NCI-H2227 (cell line): ENCODE results near the gene SETBP1.
A peak's percentile ranks its signal among the peaks of the same experiment; 100 is the strongest.

Experiments
- DNase-seq: peaks from one replicate; lab custom pipeline; 2025; ENCODE audit not compliant: unreplicated experiment; lab: John Stamatoyannopoulos, UW

The SETBP1 gene

DNA sequence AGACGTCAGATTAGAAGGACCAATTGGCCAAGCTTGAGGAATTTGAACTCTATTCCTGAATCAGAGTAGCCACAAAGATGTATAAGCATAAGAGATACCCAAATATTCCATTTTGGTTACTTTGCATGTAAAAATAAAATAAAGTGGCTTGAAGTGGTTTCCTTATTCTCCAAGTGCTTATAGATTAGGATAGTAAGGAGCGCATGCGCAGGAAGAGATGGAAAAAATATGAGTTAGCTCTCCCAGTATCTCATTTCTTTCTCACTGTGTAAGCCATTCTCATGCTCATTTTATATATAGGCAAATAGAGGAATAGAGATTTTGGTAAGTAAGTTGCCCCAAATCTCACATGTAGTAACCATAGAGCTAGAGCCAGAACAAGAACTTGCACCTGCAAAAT lies 241.3 kb downstream of the SETBP1 start:
- no peak for DNase-seq

DNA sequence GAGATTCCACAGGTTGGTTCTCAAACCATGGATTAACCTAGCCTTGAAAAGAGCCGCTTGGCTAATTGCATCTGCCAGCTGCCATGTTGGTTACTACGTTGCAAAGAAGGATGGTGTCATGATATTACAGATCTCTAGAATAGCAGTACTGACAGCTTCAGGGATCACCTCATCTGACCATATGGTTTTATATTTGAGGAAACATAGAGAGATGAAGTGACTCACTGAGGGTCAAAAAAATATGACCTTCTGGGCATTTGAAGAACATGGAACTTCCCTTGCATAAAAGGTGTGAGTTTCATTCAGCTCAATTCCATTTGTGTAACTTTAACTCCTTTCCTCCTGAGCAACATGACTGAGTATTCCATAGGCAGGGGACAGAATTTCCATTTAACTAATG lies 242.3 kb downstream of the SETBP1 start:
- no peak for DNase-seq

DNA sequence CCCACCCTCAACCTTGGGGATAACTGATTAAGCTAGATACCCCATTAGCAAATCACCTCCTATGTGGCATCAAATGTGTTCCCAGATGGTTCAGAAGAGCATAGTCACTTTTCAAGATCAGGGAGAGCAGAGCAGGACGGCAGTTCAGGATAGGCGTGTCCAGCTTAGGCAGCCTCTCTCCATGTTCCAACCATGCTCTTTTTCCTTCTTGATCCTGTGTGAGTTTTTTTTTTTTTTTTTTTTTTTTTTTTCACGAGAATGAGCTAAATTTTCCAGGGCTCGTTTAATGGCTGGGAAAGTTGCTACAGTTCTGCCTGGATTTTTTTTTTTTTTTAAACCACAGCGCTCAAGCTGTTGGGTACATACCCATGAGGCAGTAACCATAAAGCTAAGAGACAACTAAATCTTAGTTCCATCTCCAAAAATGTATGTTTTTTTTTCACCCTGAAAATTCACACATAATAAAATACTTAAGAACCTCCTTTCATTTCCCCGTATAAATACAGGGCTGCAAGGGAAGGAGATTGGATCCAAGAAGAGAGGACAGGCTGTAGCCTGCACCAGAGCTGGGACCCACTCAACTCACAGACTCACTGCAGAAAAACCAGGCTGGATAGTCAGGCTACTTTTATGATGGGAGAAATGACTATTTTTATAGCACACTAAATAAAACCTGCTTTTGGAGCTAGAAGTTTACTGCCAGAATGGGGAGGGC lies 244.3 kb downstream of the SETBP1 start:
- DNase-seq: no peak

DNA sequence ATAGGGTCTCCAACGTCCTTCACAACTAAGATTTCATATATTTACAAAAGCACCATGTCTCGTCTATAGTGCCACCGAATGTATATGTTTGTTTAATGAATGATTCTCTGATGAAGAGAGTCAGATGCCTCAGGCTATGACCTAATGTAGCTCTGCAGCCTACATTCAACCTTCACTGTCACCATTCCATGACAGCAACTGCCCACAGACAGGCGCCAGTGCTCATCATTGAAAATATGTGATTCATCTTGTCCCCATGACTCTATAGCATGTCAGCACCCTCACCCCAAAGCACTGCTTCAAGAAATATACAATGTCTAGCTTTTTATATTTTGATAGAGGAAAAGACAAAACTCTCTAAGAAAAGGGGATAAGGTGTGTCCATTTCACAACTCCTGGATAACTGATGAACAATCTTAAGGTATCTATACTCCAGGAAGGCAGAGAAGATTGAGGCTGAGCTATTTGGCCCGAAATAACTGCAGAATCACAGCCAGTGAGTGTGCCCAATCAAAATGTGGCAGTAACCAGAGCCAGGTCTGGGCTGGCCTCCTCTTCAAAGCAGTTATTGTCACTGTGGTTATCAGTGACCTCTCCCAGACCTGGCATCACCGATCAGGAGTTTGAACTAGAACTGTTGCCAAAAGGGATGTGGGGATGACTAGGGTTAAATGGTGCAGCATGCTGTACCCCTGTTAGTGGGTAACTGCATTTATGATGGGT lies 246.6 kb downstream of the SETBP1 start:
- no peak for DNase-seq

DNA sequence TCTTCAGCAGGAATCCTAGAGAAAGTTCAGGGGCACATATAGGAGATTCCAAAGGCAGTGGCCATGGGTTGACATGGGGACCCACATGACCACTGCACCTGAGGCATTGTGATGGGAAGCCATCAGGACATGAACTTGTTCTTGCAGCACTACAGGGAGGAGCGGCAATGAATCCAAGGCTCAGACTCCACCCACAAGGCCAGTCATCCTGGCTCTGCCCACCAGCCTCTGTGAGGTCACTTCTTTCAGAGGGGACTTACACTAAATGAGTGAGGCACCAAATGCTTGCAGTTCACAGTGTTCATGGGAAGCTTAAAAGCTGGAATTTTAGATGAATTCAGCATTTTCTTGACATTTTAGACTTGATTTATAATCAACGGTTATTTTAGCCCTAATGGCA lies 254.2 kb downstream of the SETBP1 start:
- DNase-seq: no peak

DNA sequence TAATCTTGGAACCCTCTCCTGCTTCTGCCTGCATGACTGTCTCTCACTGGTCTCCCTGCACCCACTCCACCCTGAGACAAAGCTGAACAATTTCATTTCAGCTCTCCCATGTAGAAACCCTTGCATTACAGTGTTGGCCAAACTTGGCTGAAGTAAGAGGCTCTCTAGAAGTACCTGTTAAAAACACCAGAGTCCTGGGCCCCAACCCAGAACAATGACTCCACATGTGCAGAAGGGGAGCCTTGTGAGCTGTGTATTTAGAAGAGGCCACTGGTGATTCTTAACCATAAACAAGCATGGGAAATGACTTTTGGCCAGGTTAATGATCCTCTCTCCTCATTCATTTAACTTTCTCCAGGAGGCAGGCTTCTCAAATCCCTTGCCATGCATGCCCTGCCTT lies 254.8 kb downstream of the SETBP1 start:
- no peak for DNase-seq

DNA sequence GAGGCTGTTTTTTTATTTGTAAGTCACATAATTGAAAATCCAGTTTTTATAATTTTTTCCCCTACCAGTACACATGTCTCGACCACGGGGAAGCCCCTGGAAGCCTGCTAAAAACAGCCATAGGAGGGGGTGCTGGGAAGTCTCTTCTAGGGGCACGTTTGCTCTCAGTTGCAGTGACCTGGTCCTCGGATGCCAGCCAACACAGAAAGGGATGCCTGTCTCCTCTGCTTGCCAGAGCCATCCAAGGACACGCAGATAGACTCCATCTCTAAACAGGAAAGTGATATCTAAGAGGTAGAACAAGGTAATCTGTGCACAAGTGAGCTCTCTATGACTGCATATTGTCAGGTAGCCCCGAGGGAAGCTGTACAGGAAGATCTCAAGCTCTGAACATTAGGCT lies 255.8 kb downstream of the SETBP1 start:
- DNase-seq: no peak

DNA sequence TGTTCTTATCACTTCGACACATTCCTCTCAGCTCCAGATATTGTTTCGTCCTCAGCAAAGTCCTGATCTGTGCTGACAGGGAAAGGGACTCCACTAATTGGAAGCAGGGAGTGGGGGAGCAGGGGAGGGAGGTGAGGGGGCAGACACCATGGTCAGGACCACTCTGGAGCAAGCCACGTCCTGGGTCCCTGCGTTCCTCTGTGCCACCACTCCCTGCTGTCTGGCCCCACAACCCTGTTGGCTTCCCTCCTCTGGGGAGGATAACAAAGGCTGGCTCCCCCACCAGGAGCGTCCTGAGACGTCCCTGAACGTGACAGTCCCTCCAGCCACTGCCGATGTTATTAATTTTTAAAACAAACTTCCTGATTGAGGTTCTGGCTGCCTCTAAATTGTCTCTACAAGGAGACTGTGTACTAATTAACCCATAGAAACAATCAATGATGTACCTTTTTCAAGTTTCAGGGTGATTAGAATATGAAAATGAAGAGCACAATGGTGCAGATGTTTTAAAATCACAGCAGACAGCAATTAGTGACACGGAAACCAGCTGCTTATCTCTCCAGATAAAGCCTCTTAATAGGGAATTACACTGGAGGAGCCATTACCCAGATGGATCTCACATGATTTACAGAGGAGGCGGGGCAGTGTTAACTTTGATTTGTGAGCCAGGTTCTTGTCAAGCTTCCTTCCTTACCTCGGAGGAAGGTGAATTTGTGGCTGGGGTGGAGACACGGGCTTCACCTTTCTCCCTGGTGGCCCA lies 257.5 kb downstream of the SETBP1 start:
- peak; percentile 61 for DNase-seq

DNA sequence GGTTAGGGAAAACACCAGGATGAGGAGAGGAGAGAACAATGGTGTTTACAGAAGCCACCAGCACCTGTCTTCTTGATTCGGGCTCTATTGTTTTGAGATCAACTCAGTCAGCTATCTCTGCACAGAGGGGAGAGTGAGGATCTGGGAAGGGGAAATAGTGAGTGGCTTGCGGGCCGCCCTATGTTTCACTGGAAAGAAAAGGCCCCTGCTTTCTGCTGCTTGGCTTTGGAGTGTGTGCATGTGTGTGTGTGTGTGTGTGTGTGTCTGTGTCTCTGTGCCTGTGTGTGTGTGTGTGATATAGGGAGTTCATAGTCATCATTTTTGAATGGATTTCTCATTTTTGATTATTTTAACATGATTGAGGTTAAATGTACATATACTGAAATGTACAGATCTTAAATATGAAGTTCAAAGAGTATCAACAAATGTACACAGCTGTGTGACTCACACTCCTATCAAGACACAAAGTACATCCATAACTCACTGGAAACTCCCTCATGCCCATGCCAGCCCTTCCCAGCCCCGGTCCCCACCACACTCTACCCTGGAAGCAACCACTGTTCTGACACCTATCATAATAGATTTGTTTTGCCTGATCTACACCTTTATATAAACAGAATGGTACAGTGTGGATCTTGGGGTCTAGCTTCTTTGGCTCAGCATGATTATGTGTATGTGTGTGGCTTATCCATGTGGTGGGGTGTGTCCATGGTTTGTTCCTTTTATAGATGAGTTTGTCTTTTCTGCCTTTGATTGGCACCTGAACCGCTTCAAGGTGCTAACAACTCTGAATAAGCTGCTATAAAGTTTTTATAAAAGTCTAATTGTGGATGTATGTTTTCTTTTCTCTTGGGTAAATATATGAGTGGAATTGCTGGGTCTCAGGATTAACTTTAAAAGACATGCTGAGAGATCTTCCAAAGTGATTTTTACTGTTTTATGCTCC lies 258.3 kb downstream of the SETBP1 start:
- peak; percentile 54 for DNase-seq

DNA sequence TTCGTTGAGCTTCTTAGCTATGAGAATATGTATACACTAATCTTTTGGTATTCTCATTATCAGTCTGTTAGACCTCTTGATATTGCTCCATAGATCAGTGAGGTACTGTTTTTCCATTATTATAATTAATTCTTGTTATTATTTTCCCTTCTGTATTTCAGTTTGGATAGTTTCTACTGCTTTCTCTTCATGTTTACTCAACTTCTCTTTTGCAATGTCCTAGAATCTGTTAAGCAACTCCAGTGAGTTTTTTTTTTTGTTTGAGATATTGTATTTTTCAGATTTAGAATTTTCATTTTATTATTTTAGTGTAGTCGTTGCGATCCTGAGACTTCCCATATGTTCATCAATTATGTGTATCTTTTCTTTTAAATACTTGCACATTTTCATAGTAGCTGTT lies 260.8 kb downstream of the SETBP1 start:
- DNase-seq: no peak

DNA sequence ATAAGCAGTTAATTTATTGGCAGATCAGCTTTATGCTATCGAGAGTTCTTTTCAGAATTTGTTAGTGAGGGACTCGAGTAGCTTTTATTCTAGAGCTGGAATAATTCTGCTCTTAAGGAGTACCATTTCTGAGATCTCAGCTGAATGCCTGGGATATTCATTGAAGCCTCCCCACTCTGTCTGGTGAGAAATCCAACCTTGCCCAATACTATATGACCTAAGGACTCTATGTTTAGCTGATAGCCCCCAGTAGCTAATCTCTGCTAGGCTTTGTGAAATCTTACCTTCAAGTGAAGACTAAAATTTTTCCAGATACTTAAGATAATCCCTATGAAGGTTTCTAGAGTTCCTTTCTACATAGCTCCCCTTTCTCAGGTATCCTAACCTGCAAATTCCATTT lies 261.4 kb downstream of the SETBP1 start:
- DNase-seq: no peak

DNA sequence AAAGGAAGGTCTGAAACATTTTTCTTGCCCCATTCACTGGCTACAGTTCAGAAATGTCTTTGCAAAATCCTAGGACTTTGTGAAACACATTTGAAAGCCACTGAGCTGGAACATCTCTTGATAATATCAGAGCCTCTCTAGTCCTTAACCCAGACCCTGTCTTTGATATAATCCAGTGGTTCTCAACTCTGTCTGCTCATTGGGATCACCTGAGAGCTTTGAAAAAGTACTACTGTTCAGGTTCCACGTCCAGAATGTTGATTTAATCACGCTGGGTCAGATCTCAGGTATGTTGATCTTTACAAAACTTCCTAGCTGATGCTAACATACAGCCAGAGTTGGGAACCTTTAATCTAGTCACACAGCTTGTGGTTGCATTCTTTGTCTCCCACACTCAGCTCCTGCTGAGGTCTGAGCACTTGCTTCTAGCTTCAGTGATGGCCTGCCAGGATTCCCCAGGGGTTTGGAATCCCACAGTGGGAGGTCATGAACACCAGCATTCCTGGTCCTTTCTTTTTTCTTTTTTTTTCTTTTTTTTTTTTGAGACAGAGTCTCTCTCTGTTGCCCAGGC lies 262.7 kb downstream of the SETBP1 start:
- DNase-seq: no peak

DNA sequence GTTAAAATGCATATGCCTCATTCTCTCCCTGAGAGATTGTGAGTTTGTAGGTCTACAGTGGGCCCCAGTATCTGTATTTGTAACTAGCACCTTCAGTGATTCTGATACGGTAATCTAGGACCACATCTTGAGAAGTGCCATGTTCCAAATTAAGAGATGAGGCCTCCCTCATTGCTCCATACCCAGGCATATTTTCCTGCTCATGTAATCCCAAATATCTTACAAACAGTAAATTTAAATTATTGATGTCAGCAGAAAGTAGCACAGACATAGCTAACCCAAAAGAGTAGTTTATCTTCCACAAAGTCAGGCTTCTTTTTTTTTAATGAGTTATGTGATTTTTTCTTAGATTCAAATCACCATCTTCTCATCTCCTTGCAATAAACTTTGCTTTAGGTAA lies 263.8 kb downstream of the SETBP1 start:
- DNase-seq: no peak

DNA sequence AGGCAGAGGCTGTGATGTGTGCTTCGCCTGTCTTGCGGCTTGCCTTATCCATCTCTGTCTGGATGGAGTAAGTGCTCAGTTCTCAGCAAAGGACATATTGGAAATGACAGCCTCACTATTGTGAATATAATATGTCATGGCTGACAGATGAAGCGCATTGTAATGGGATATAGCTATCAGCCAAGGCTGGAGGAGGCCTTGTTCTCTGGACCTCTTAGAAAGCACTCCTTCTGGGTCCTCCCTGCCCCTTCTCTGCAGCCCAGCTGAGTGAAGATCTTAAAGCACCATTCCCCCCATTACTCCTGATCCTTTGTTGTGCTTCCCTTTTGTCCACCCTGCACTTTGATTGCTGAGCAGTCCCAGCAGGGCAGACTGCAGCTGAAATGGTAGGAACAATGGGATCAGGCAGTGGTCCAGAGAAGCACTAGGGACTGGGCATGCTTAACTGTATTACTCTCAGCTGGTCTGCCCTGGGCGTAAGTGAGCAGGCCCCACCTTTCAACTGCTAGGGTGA lies 265.3 kb downstream of the SETBP1 start:
- DNase-seq: peak; percentile 73

DNA sequence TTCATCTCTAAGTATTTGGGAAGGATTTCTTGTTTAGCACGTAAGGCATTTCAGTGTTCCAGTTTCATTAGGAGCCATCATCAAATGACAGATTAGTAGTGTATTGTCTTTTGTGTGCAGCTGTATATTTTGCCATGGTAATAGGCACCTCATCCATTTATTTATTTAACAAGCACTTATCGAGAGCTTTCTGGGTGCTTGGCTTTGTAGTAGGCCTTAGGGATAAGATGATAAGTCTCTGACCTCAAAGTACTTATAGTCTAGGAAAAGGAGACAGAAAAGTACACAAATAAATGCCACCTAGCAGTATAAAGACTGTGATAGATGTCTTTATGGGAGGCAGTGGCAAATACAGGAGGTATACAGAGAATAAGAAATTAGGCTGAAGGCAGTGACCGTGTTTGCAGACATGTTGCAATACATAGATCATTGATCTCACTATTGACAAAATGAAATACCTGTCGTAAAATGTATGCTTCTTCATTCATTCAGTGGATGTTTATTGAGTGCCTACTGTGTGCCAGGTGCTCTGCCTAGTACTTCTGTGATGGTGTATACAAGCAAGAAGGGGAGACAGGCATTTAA lies 265.9 kb downstream of the SETBP1 start:
- DNase-seq: peak; percentile 42

DNA sequence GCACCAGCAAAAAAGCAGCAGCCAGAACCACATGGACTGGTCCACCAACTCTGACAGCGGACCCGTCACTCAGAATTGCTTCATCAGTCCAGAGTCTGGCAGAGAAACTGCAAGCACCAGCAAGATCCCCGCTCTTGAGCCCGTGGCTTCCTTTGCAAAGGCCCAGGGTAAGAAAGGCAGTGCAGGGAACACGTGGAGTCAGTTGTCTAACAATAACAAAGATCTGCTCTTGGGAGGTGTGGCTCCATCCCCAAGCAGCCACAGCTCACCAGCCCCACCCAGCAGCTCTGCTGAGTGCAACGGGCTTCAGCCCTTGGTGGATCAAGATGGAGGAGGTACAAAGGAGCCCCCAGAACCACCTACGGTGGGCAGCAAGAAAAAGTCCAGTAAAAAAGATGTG lies 269.3 kb downstream of the SETBP1 start:
- no peak for DNase-seq

DNA sequence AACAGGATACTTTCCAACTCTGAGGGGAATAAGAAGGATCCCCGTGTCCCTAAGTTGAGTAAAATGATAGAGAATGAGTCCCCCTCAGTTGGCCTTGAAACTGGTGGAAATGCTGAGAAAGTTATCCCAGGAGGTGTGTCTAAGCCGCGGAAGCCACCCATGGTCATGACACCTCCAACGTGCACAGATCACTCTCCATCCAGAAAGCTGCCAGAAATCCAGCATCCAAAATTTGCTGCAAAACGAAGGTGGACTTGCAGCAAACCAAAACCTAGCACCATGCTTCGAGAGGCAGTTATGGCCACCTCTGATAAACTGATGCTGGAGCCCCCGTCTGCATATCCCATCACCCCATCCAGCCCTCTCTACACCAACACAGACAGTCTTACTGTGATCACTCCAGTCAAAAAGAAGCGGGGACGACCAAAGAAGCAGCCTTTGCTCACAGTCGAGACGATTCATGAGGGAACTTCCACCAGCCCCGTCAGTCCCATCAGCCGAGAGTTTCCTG lies 270.1 kb downstream of the SETBP1 start:
- no peak for DNase-seq

DNA sequence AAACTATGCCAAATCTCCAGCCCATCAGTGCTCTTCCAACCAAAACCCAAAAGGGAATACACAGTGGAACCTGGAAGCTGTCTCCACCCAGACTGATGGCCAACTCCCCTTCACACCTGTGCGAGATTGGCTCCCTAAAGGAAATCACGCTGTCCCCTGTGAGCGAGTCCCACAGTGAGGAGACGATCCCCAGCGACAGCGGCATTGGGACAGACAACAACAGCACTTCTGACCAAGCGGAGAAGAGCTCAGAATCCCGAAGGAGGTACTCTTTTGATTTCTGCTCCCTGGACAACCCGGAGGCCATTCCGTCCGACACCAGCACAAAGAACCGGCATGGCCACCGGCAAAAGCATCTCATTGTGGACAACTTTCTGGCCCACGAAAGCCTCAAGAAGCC lies 271.1 kb downstream of the SETBP1 start:
- DNase-seq: no peak

DNA sequence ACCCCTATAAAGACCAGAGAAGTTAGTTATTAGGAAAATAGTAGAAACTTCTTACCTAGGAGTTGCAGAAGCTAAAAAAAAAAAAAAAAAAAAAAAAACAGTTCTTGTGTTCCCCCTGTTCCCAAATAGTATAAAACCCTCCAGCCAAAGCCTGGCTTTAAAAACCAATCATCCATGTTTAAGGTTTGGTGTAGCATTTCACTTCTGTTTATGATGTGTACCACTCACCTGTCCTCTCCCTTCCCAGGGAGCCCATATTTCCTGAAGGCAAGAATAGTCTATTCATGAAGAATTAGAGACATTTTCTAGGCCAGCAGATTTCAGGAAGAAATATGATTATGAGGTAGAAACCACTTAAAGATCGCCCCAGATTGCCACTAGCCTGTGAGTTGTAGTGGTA lies 273.6 kb downstream of the SETBP1 start:
- DNase-seq: no peak

DNA sequence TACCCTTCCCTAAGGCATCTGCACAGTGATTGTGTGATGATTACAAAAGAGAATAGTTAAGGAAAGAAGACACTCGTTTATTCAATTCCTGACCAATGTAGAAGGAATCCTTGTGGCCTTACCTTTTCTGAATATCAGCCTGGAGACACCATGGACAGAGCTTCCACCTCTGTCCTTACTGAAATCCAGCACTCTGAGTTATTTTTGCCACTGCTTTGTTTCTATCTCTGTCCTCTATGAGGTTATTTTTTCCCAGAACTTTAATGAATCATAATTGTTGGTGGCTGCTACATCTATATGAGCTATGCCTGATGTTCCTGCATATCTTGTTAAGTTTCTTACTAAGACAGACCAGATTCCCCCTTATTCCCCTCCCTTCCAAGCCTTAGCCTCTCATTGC lies 275.1 kb downstream of the SETBP1 start:
- no peak for DNase-seq
